ENCODE results near the gene FYB2.

FYB2 gene

GRCh38 chr1:56709995-56710394 is 109.2 kb downstream of the FYB2 start:
- Histone ChIP-seq H3K4me1 (ENCODE audit: control insufficient read depth in 1 of 2, insufficient read depth in 2 of 2, low read length in 2 of 2) (no peaks in the 10 kb centered on the region), H3K36me3 (ENCODE audit: control insufficient read depth in 1 of 2, insufficient read depth in 2 of 2, low read length in 2 of 2) (peaks cover 0 to 8% of the 10 kb centered on the region in 2 donors), H3K27ac (ENCODE audit: low read length) (no peak overlapping the region), H3K9me3 (ENCODE audit: control insufficient read depth in 1 of 2, low read length in 2 of 2) (no peaks in the 10 kb centered on the region), H3K4me3 (ENCODE audit: low read depth in 1 of 2, low read length in 2 of 2) (no peak overlapping the region), H3K27me3 (ENCODE audit: low read depth, low read length) (no peaks in the 10 kb centered on the region)

GRCh38 chr1:56709269-56709880 is 109.8 kb downstream of the FYB2 start:
- Histone ChIP-seq H3K4me1 (ENCODE audit: control insufficient read depth in 1 of 2, insufficient read depth in 2 of 2, low read length in 2 of 2) (no peaks in the 10 kb centered on the region), H3K36me3 (ENCODE audit: control insufficient read depth in 1 of 2, insufficient read depth in 2 of 2, low read length in 2 of 2) (peaks cover 0 to 14% of the 10 kb centered on the region in 2 donors), H3K9me3 (ENCODE audit: control insufficient read depth in 1 of 2, low read length in 2 of 2) (peaks cover 0 to under 1% of the 10 kb centered on the region in 2 donors), H3K4me3 (ENCODE audit: low read depth in 1 of 2, low read length in 2 of 2) (no peak overlapping the region), H3K27me3 (ENCODE audit: low read depth, low read length) (no peaks in the 10 kb centered on the region), H3K27ac (ENCODE audit: low read length) (no peak overlapping the region)

- Histone ChIP-seq H3K27ac (ENCODE audit: low read length) (no peak overlapping the region), H3K4me3 (ENCODE audit: low read depth in 1 of 2, low read length in 2 of 2) (no peak overlapping the region), H3K9me3 (ENCODE audit: control insufficient read depth in 1 of 2, low read length in 2 of 2) (peaks cover 0 to 6% of the 10 kb centered on the region in 2 donors), H3K27me3 (ENCODE audit: low read depth, low read length) (no peaks in the 10 kb centered on the region), H3K4me1 (ENCODE audit: control insufficient read depth in 1 of 2, insufficient read depth in 2 of 2, low read length in 2 of 2) (no peaks in the 10 kb centered on the region), H3K36me3 (ENCODE audit: control insufficient read depth in 1 of 2, insufficient read depth in 2 of 2, low read length in 2 of 2) (peaks cover 0 to 24% of the 10 kb centered on the region in 2 donors)
Observed at GRCh38 chr1:56707379-56707778, 111.8 kb downstream of the FYB2 start.

DNA sequence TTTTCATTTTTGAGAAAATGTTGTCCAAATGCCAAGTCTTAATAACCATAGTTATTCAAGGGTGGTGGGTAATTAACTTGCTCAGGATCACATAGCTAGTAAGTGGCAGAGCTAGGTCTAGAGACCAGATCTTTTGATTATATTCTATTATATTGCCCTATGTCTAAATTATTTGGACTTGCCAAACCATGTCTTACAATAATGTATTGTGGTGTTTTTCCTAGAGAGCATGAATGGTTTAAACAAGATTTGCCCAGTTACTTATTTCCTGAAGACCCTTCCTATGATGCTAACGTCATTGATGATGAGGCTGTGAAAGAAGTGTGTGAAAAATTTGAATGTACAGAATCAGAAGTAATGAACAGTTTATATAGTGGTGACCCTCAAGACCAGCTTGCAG is 115.5 kb downstream of the FYB2 start:
- H3K36me3 ChIP-seq (ENCODE audit: control insufficient read depth in 1 of 2, insufficient read depth in 2 of 2, low read length in 2 of 2), result peaks cover 0 to 24% of the 10 kb centered on the region in 2 donors

DNA sequence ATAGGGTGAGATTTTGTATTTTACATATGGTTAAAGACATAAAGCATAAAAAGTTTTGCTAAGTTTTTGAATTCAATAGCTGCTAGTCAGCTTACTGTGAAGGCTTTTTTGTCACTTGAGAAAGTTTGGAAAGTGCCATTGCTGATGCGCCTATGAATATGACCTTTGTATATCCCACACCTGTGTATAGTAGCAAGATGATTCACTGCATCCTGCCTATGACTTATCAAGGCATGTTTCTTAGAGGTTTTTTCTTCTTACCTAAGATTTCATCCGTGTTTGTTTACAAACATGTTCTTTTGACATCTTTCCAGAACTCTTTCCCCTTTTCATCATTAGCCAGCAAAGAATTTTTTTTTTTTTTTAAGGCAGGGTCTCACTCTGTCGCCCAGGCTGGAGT is 122.5 kb downstream of the FYB2 start:
- Histone ChIP-seq H3K4me3 (ENCODE audit: low read depth in 1 of 2, low read length in 2 of 2) (no peak overlapping the region), H3K27ac (ENCODE audit: low read length) (no peak overlapping the region), H3K4me1 (ENCODE audit: control insufficient read depth in 1 of 2, insufficient read depth in 2 of 2, low read length in 2 of 2) (no peaks in the 10 kb centered on the region), H3K27me3 (ENCODE audit: low read depth, low read length) (no peaks in the 10 kb centered on the region), H3K36me3 (ENCODE audit: control insufficient read depth in 1 of 2, insufficient read depth in 2 of 2, low read length in 2 of 2) (no peaks in the 10 kb centered on the region), H3K9me3 (ENCODE audit: control insufficient read depth in 1 of 2, low read length in 2 of 2) (peaks cover 0 to 4% of the 10 kb centered on the region in 2 donors)

More for the DNA sequence above, 115.5 kb downstream of the FYB2 start:
- Histone ChIP-seq H3K27me3 (ENCODE audit: low read depth, low read length) (no peaks in the 10 kb centered on the region), H3K4me3 (ENCODE audit: low read depth in 1 of 2, low read length in 2 of 2) (no peak overlapping the region), H3K27ac (ENCODE audit: low read length) (no peak overlapping the region), H3K9me3 (ENCODE audit: control insufficient read depth in 1 of 2, low read length in 2 of 2) (peaks cover 0 to 10% of the 10 kb centered on the region in 2 donors), H3K4me1 (ENCODE audit: control insufficient read depth in 1 of 2, insufficient read depth in 2 of 2, low read length in 2 of 2) (no peaks in the 10 kb centered on the region)

- no peak overlapping the region for H3K4me3 ChIP-seq (ENCODE audit: low read depth in 1 of 2, low read length in 2 of 2)
- H3K36me3 ChIP-seq (ENCODE audit: control insufficient read depth in 1 of 2, insufficient read depth in 2 of 2, low read length in 2 of 2), result no peaks in the 10 kb centered on the region
- H3K9me3 ChIP-seq (ENCODE audit: control insufficient read depth in 1 of 2, low read length in 2 of 2), result no peaks in the 10 kb centered on the region
- H3K27ac ChIP-seq (ENCODE audit: low read length), result no peak overlapping the region
- no peaks in the 10 kb centered on the region for H3K4me1 ChIP-seq (ENCODE audit: control insufficient read depth in 1 of 2, insufficient read depth in 2 of 2, low read length in 2 of 2)
- H3K27me3 ChIP-seq (ENCODE audit: low read depth, low read length), result no peaks in the 10 kb centered on the region
Observed at GRCh38 chr1:56688522-56689026, 130.6 kb downstream of the FYB2 start.

GRCh38 chr1:56686169-56686568 is 133.0 kb downstream of the FYB2 start:
- no peaks in the 10 kb centered on the region for H3K27me3 ChIP-seq (ENCODE audit: low read depth, low read length)
- H3K27ac ChIP-seq (ENCODE audit: low read length), result no peak overlapping the region
- H3K4me3 ChIP-seq (ENCODE audit: low read depth in 1 of 2, low read length in 2 of 2), result no peak overlapping the region
- no peaks in the 10 kb centered on the region for H3K9me3 ChIP-seq (ENCODE audit: control insufficient read depth in 1 of 2, low read length in 2 of 2)
- no peaks in the 10 kb centered on the region for H3K36me3 ChIP-seq (ENCODE audit: control insufficient read depth in 1 of 2, insufficient read depth in 2 of 2, low read length in 2 of 2)
- H3K4me1 ChIP-seq (ENCODE audit: control insufficient read depth in 1 of 2, insufficient read depth in 2 of 2, low read length in 2 of 2), result no peaks in the 10 kb centered on the region

DNA sequence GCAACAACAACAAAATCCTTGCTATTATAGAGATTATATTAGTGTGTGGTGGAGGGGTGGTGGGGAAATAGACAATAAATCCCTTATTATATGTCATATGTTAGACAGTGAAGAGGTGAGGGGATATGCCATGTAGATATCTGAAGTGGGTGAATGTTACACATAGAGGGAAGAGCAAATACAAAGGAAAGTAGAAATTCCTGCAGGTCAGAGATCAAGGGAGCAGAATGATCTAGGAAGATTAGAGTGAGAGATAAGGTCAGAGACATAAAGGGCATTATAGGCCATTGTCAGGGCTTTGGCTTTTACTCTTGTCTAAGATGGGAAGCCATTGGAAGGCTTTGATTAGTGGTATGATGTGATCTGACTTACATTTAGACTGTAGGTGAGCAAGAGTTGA is 135.6 kb downstream of the FYB2 start:
- Histone ChIP-seq H3K36me3 (ENCODE audit: control insufficient read depth in 1 of 2, insufficient read depth in 2 of 2, low read length in 2 of 2) (no peaks in the 10 kb centered on the region), H3K27me3 (ENCODE audit: low read depth, low read length) (no peaks in the 10 kb centered on the region), H3K9me3 (ENCODE audit: control insufficient read depth in 1 of 2, low read length in 2 of 2) (no peaks in the 10 kb centered on the region), H3K4me1 (ENCODE audit: control insufficient read depth in 1 of 2, insufficient read depth in 2 of 2, low read length in 2 of 2) (no peaks in the 10 kb centered on the region), H3K27ac (ENCODE audit: low read length) (no peak overlapping the region), H3K4me3 (ENCODE audit: low read depth in 1 of 2, low read length in 2 of 2) (no peak overlapping the region)

DNA sequence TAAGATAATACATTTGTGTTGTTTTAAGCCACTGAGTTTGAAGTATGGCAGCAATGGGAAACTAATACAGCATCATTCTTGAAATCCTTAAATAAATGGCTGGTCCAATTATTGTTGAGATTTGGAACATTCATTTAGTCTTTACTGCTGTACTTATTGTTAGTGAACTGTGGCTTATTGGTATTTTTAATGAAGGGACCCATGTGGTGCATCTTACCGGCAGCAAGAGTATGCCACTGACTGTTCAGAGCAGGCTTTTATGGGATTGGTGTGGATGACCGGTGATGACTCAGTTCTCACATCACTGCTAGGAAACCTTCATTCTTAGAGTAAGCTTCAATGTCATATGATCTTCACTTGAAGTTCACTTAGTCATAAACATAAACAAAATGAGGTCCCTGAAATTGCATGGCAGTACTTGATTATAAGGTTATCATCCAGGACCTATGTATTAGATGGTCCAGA is 142.6 kb downstream of the FYB2 start:
- no peaks in the 10 kb centered on the region for H3K36me3 ChIP-seq (ENCODE audit: control insufficient read depth in 1 of 2, insufficient read depth in 2 of 2, low read length in 2 of 2)
- no peaks in the 10 kb centered on the region for H3K9me3 ChIP-seq (ENCODE audit: control insufficient read depth in 1 of 2, low read length in 2 of 2)
- H3K27me3 ChIP-seq (ENCODE audit: low read depth, low read length), result no peaks in the 10 kb centered on the region
- H3K4me3 ChIP-seq (ENCODE audit: low read depth in 1 of 2, low read length in 2 of 2), result no peak overlapping the region
- H3K27ac ChIP-seq (ENCODE audit: low read length), result no peak overlapping the region
- no peaks in the 10 kb centered on the region for H3K4me1 ChIP-seq (ENCODE audit: control insufficient read depth in 1 of 2, insufficient read depth in 2 of 2, low read length in 2 of 2)

- Histone ChIP-seq H3K4me1 (ENCODE audit: control insufficient read depth in 1 of 2, insufficient read depth in 2 of 2, low read length in 2 of 2) (no peaks in the 10 kb centered on the region), H3K9me3 (ENCODE audit: control insufficient read depth in 1 of 2, low read length in 2 of 2) (no peaks in the 10 kb centered on the region), H3K4me3 (ENCODE audit: low read depth in 1 of 2, low read length in 2 of 2) (no peak overlapping the region), H3K27ac (ENCODE audit: low read length) (no peak overlapping the region), H3K36me3 (ENCODE audit: control insufficient read depth in 1 of 2, insufficient read depth in 2 of 2, low read length in 2 of 2) (no peaks in the 10 kb centered on the region), H3K27me3 (ENCODE audit: low read depth, low read length) (no peaks in the 10 kb centered on the region)
Observed at GRCh38 chr1:56675763-56676162, 143.4 kb downstream of the FYB2 start.

DNA sequence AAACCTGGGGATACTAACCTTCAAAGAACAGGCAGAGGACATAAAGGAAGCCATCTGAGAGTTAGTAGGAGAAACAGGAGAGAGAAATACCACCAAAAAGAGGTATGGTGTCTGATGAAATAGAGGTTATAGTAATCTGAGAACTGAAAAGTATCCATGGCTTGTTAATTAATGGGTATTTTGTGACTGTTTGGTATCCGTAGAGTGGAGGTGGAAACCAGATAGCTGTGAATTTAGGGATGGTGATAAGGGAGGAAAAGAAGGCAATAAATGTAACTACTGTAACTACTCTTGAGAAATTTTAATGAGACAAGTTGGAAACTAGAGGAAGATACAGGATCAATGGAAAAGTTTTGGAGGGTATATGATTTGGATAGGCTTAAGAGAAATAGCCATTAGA is 146.6 kb downstream of the FYB2 start:
- Histone ChIP-seq H3K27me3 (ENCODE audit: low read depth, low read length) (no peaks in the 10 kb centered on the region), H3K27ac (ENCODE audit: low read length) (no peak overlapping the region), H3K4me3 (ENCODE audit: low read depth in 1 of 2, low read length in 2 of 2) (no peak overlapping the region), H3K4me1 (ENCODE audit: control insufficient read depth in 1 of 2, insufficient read depth in 2 of 2, low read length in 2 of 2) (no peaks in the 10 kb centered on the region), H3K9me3 (ENCODE audit: control insufficient read depth in 1 of 2, low read length in 2 of 2) (no peaks in the 10 kb centered on the region), H3K36me3 (ENCODE audit: control insufficient read depth in 1 of 2, insufficient read depth in 2 of 2, low read length in 2 of 2) (no peaks in the 10 kb centered on the region)

- Histone ChIP-seq H3K9me3 (ENCODE audit: control insufficient read depth in 1 of 2, low read length in 2 of 2) (no peaks in the 10 kb centered on the region), H3K36me3 (ENCODE audit: control insufficient read depth in 1 of 2, insufficient read depth in 2 of 2, low read length in 2 of 2) (no peaks in the 10 kb centered on the region), H3K4me1 (ENCODE audit: control insufficient read depth in 1 of 2, insufficient read depth in 2 of 2, low read length in 2 of 2) (no peaks in the 10 kb centered on the region), H3K27me3 (ENCODE audit: low read depth, low read length) (no peaks in the 10 kb centered on the region), H3K27ac (ENCODE audit: low read length) (no peak overlapping the region), H3K4me3 (ENCODE audit: low read depth in 1 of 2, low read length in 2 of 2) (no peak overlapping the region)
Observed at GRCh38 chr1:56671542-56671941, 147.7 kb downstream of the FYB2 start.
